Neural crest cell (in vitro differentiated cells): ENCODE measurements around the gene PLPP1. TPM values are rescaled to one million over a fixed set of nuclear protein-coding genes. Genes with fewer than 3 reads are reported as not detected.

Source experiments
- DNase-seq: peaks from one replicate; pipeline ENCODE4 v3.0.0; 2021; ENCODE audit warnings: low read depth, mixed read lengths, low spot score
- H3K27ac Mint-ChIP-seq: one replicate; pipeline ENCODE4 v1.8.0; 2021; ENCODE audit warnings: mild to moderate bottlenecking, mixed read lengths; ENCODE audit not compliant: unreplicated experiment
- H3K27me3 Mint-ChIP-seq: 2 replicates; pipeline ENCODE4 v1.8.0; 2021; ENCODE audit warnings: low read depth, mild to moderate bottlenecking, mixed read lengths
- H3K36me3 Mint-ChIP-seq: 2 replicates; pipeline ENCODE4 v1.8.0; 2021; ENCODE audit warnings: low read depth, mild to moderate bottlenecking, mixed read lengths
- H3K4me1 Mint-ChIP-seq: 2 replicates; pipeline ENCODE4 v1.8.0; 2021; ENCODE audit warnings: mixed read lengths
- H3K4me3 Mint-ChIP-seq: one replicate; pipeline ENCODE4 v1.8.0; 2021; ENCODE audit warnings: mild to moderate bottlenecking, mixed read lengths
- H3K9me3 Mint-ChIP-seq: 2 replicates; pipeline ENCODE4 v1.8.0; 2021; ENCODE audit warnings: mixed read lengths
- CTCF ChIP-seq: fragments of 200-600 bp; sonication (generic); conservative IDR thresholded peaks from 2 replicates; pipeline ENCODE4 v1.5.0; 2021; ENCODE audit warnings: antibody characterized with exemption, mild to moderate bottlenecking
- total RNA-seq: library from RNA; stranded (reverse); gene quantifications from 2 replicates; pipeline ENCODE4 v1.2.1, GENCODE V29; 2021

The PLPP1 gene
- total RNA-seq, 1 donor from 2014 or later: 13.2 TPM

- H3K27ac Mint-ChIP-seq: no peak overlapping the region
- no peaks in the 10 kb centered on the region for H3K36me3 Mint-ChIP-seq
- no peak for DNase-seq
- no peak overlapping the region for H3K4me3 Mint-ChIP-seq
- peaks cover 11% of the 10 kb centered on the region for H3K4me1 Mint-ChIP-seq
- no peak for TF ChIP-seq CTCF
- H3K9me3 Mint-ChIP-seq: no peaks in the 10 kb centered on the region
- no peaks in the 10 kb centered on the region for H3K27me3 Mint-ChIP-seq
These were observed 35.8 kb upstream of the PLPP1 start for GRCh38 chr5:55570570-55570969.

GRCh38 chr5:55570026-55570425 lies 35.3 kb upstream of the PLPP1 start:
- Mint-ChIP-seq H3K4me3 (no peak overlapping the region), H3K27me3 (no peaks in the 10 kb centered on the region), H3K27ac (no peak overlapping the region), H3K9me3 (no peaks in the 10 kb centered on the region), H3K4me1 (peaks cover 11% of the 10 kb centered on the region), H3K36me3 (no peaks in the 10 kb centered on the region)
- no peak for DNase-seq
- no peak for TF ChIP-seq CTCF

GRCh38 chr5:55569513-55569865 lies 34.7 kb upstream of the PLPP1 start:
- no peaks in the 10 kb centered on the region for H3K27me3 Mint-ChIP-seq
- H3K9me3 Mint-ChIP-seq: no peaks in the 10 kb centered on the region
- peaks cover 11% of the 10 kb centered on the region for H3K4me1 Mint-ChIP-seq
- no peak overlapping the region for H3K4me3 Mint-ChIP-seq
- no peaks in the 10 kb centered on the region for H3K36me3 Mint-ChIP-seq
- DNase-seq: no peak
- H3K27ac Mint-ChIP-seq: no peak overlapping the region
- no peak for TF ChIP-seq CTCF

GRCh38 chr5:55568654-55569512 lies 34.1 kb upstream of the PLPP1 start:
- Mint-ChIP-seq H3K4me1 (peaks cover 11% of the 10 kb centered on the region), H3K9me3 (no peaks in the 10 kb centered on the region), H3K27me3 (no peaks in the 10 kb centered on the region), H3K4me3 (no peak overlapping the region), H3K27ac (no peak overlapping the region), H3K36me3 (no peaks in the 10 kb centered on the region)
- TF ChIP-seq CTCF: no peak
- DNase-seq: no peak

GRCh38 chr5:55564721-55565120 lies 30.0 kb upstream of the PLPP1 start:
- Mint-ChIP-seq H3K9me3 (no peaks in the 10 kb centered on the region), H3K27ac (no peak overlapping the region)
- DNase-seq: no peak

More at GRCh38 chr5:55564721-55565120, 30.0 kb upstream of the PLPP1 start:
- Mint-ChIP-seq H3K36me3 (no peaks in the 10 kb centered on the region), H3K4me3 (no peak overlapping the region), H3K27me3 (no peaks in the 10 kb centered on the region), H3K4me1 (no peaks in the 10 kb centered on the region)
- TF ChIP-seq CTCF: no peak
